BLaER1 (cell line): Measurements from ENCODE around the gene NEO1.

Source experiments
- H3K27ac ChIP-seq: shearing (Covaris generic); formaldehyde crosslinking; 2 replicates; pipeline ENCODE4 v1.8.1; 2022
- H3K27me3 ChIP-seq: shearing (Covaris generic); formaldehyde crosslinking; 2 replicates; pipeline ENCODE4 v1.8.1; 2022
- H3K36me3 ChIP-seq: shearing (Covaris generic); formaldehyde crosslinking; 2 replicates; pipeline ENCODE4 v1.8.1; 2022
- H3K4me1 ChIP-seq: shearing (Covaris generic); formaldehyde crosslinking; 2 replicates; pipeline ENCODE4 v1.8.1; 2022
- H3K4me2 ChIP-seq: shearing (Covaris generic); formaldehyde crosslinking; 2 replicates; pipeline ENCODE4 v1.8.1; 2022
- H3K4me3 ChIP-seq: shearing (Covaris generic); formaldehyde crosslinking; 2 replicates; pipeline ENCODE4 v1.8.1; 2022
- H3K9ac ChIP-seq: shearing (Covaris generic); formaldehyde crosslinking; 2 replicates; pipeline ENCODE4 v1.8.1; 2022
- H3K9me3 ChIP-seq: shearing (Covaris generic); formaldehyde crosslinking; 2 replicates; pipeline ENCODE4 v1.8.1; 2022
- H4K20me1 ChIP-seq: shearing (Covaris generic); formaldehyde crosslinking; 2 replicates; pipeline ENCODE4 v1.8.1; 2022
- Cebpa-rat ChIP-seq: shearing (Covaris generic); IDR thresholded peaks from 2 replicates; pipeline ENCODE4 v1.8.1; 2022

The NEO1 gene

GRCh38 chr15:73333001-73333400 lies 280.7 kb downstream of the NEO1 start:
- H3K4me3 ChIP-seq, result no peak overlapping the region
- H3K9ac ChIP-seq, result no peak overlapping the region
- no peaks in the 10 kb centered on the region for H3K27me3 ChIP-seq
- no peak overlapping the region for H3K4me2 ChIP-seq
- peaks cover 60% of the 10 kb centered on the region for H3K4me1 ChIP-seq
- H3K36me3 ChIP-seq, result no peaks in the 10 kb centered on the region
- H3K9me3 ChIP-seq, result no peaks in the 10 kb centered on the region
- TF ChIP-seq Cebpa-rat, result no peak
- H3K27ac ChIP-seq, result no peak overlapping the region
- H4K20me1 ChIP-seq, result no peaks in the 10 kb centered on the region

- Histone ChIP-seq H4K20me1 (no peaks in the 10 kb centered on the region), H3K9ac (no peak overlapping the region), H3K9me3 (no peaks in the 10 kb centered on the region), H3K4me1 (peaks cover 49% of the 10 kb centered on the region), H3K27me3 (no peaks in the 10 kb centered on the region), H3K36me3 (no peaks in the 10 kb centered on the region), H3K4me3 (no peak overlapping the region), H3K27ac (no peak overlapping the region), H3K4me2 (no peak overlapping the region)
- TF ChIP-seq Cebpa-rat, result no peak
These were observed 281.8 kb downstream of the NEO1 start for GRCh38 chr15:73334086-73334485.

GRCh38 chr15:73335026-73335425 lies 282.8 kb downstream of the NEO1 start:
- no peak for TF ChIP-seq Cebpa-rat
- H4K20me1 ChIP-seq, result no peaks in the 10 kb centered on the region

GRCh38 chr15:73335471-73335870 lies 283.2 kb downstream of the NEO1 start:
- TF ChIP-seq Cebpa-rat, result no peak
- Histone ChIP-seq H3K9ac (no peak overlapping the region), H3K4me1 (peaks cover 35% of the 10 kb centered on the region), H3K9me3 (no peaks in the 10 kb centered on the region), H3K36me3 (no peaks in the 10 kb centered on the region), H3K27ac (no peak overlapping the region), H3K4me2 (peak overlapping the region; percentile 50), H4K20me1 (no peaks in the 10 kb centered on the region), H3K27me3 (no peaks in the 10 kb centered on the region), H3K4me3 (no peak overlapping the region)

More at GRCh38 chr15:73335026-73335425, 282.8 kb downstream of the NEO1 start:
- Histone ChIP-seq H3K9me3 (no peaks in the 10 kb centered on the region), H3K4me1 (peaks cover 40% of the 10 kb centered on the region), H3K27me3 (no peaks in the 10 kb centered on the region), H3K4me3 (no peak overlapping the region), H3K4me2 (peak overlapping the region; percentile 50), H3K9ac (no peak overlapping the region), H3K27ac (no peak overlapping the region), H3K36me3 (no peaks in the 10 kb centered on the region)

- H3K4me1 ChIP-seq, result peaks cover 22% of the 10 kb centered on the region
- H3K9me3 ChIP-seq, result no peaks in the 10 kb centered on the region
- no peak overlapping the region for H3K4me2 ChIP-seq
- H3K27me3 ChIP-seq, result no peaks in the 10 kb centered on the region
- no peak overlapping the region for H3K4me3 ChIP-seq
- no peaks in the 10 kb centered on the region for H4K20me1 ChIP-seq
- no peak overlapping the region for H3K27ac ChIP-seq
- no peaks in the 10 kb centered on the region for H3K36me3 ChIP-seq
- TF ChIP-seq Cebpa-rat, result no peak
- no peak overlapping the region for H3K9ac ChIP-seq
These were observed 284.5 kb downstream of the NEO1 start for GRCh38 chr15:73336756-73337155.

GRCh38 chr15:73337187-73337586 lies 284.9 kb downstream of the NEO1 start:
- H3K27ac ChIP-seq, result no peak overlapping the region
- no peak for TF ChIP-seq Cebpa-rat
- no peaks in the 10 kb centered on the region for H4K20me1 ChIP-seq

GRCh38 chr15:73338058-73338457 lies 285.8 kb downstream of the NEO1 start:
- Histone ChIP-seq H3K27me3 (no peaks in the 10 kb centered on the region), H3K9ac (no peak overlapping the region), H3K36me3 (no peaks in the 10 kb centered on the region), H3K4me3 (no peak overlapping the region), H3K4me1 (peaks cover 15% of the 10 kb centered on the region), H3K27ac (no peak overlapping the region), H4K20me1 (no peaks in the 10 kb centered on the region), H3K4me2 (no peak overlapping the region), H3K9me3 (no peaks in the 10 kb centered on the region)
- no peak for TF ChIP-seq Cebpa-rat

More at GRCh38 chr15:73337187-73337586, 284.9 kb downstream of the NEO1 start:
- Histone ChIP-seq H3K9ac (no peak overlapping the region), H3K9me3 (no peaks in the 10 kb centered on the region), H3K4me2 (no peak overlapping the region), H3K4me1 (peaks cover 18% of the 10 kb centered on the region), H3K27me3 (no peaks in the 10 kb centered on the region), H3K36me3 (no peaks in the 10 kb centered on the region), H3K4me3 (no peak overlapping the region)

GRCh38 chr15:73338606-73339374 lies 286.5 kb downstream of the NEO1 start:
- Histone ChIP-seq H3K9ac (no peak overlapping the region), H3K27ac (no peak overlapping the region), H3K27me3 (no peaks in the 10 kb centered on the region), H4K20me1 (no peaks in the 10 kb centered on the region), H3K36me3 (no peaks in the 10 kb centered on the region), H3K4me1 (peaks cover 15% of the 10 kb centered on the region), H3K9me3 (no peaks in the 10 kb centered on the region), H3K4me2 (no peak overlapping the region), H3K4me3 (no peak overlapping the region)
- TF ChIP-seq Cebpa-rat, result no peak

GRCh38 chr15:73340502-73341192 lies 288.4 kb downstream of the NEO1 start:
- Histone ChIP-seq H4K20me1 (no peaks in the 10 kb centered on the region; the same call in 1 of the 2 replicates), H3K4me1 (peaks cover 9% of the 10 kb centered on the region), H3K27ac (no peak overlapping the region), H3K9ac (no peak overlapping the region), H3K27me3 (no peaks in the 10 kb centered on the region), H3K4me3 (no peak overlapping the region), H3K4me2 (no peak overlapping the region), H3K9me3 (no peaks in the 10 kb centered on the region), H3K36me3 (no peaks in the 10 kb centered on the region)
- no peak for TF ChIP-seq Cebpa-rat

- TF ChIP-seq Cebpa-rat, result no peak
- Histone ChIP-seq H3K4me3 (no peak overlapping the region), H3K27ac (no peak overlapping the region), H3K36me3 (no peaks in the 10 kb centered on the region), H3K4me1 (peaks cover 6% of the 10 kb centered on the region; the same call in 1 of the 2 replicates), H3K9me3 (no peaks in the 10 kb centered on the region), H3K4me2 (no peak overlapping the region), H4K20me1 (peaks cover under 1% of the 10 kb centered on the region; the same call in 1 of the 2 replicates), H3K9ac (no peak overlapping the region), H3K27me3 (no peaks in the 10 kb centered on the region)
These were observed 289.8 kb downstream of the NEO1 start for GRCh38 chr15:73341886-73342600.
